8988T (cell line): ENCODE results near the gene PRELP.

Experiments
- DNase-seq: peaks from one replicate; pipeline ENCODE4 v3.0.0; 2011

PRELP gene

GRCh38 chr1:203526572-203526971 is 51.0 kb downstream of the PRELP start:
- DNase-seq, result no peak

- DNase-seq, result no peak
These were observed 51.4 kb downstream of the PRELP start for GRCh38 chr1:203527013-203527412.

GRCh38 chr1:203528063-203528462 is 52.5 kb downstream of the PRELP start:
- DNase-seq, result no peak

GRCh38 chr1:203528976-203529835 is 53.6 kb downstream of the PRELP start:
- DNase-seq, result no peak

- DNase-seq, result no peak
These were observed 55.5 kb downstream of the PRELP start for GRCh38 chr1:203531063-203531462.

GRCh38 chr1:203534012-203534411 is 58.4 kb downstream of the PRELP start:
- no peak for DNase-seq

GRCh38 chr1:203534526-203534925 is 58.9 kb downstream of the PRELP start:
- peak; percentile 59 for DNase-seq

- DNase-seq, result no peak
These were observed 61.0 kb downstream of the PRELP start for GRCh38 chr1:203536575-203536974.

- DNase-seq, result no peak
These were observed 61.4 kb downstream of the PRELP start for GRCh38 chr1:203536980-203537455.

- no peak for DNase-seq
These were observed 62.3 kb downstream of the PRELP start for GRCh38 chr1:203537806-203538464.

- DNase-seq, result no peak
These were observed 63.1 kb downstream of the PRELP start for GRCh38 chr1:203538726-203539125.

- no peak for DNase-seq
These were observed 64.4 kb downstream of the PRELP start for GRCh38 chr1:203539831-203540546.
